ENCODE data around the gene FAM9C.
A peak's percentile ranks its signal among the peaks of the same experiment; 100 is the strongest.

Gene FAM9C

GRCh38 chrX:12988797-12989196, 55.6 kb downstream of the FAM9C start:
- Histone ChIP-seq H3K18ac (ENCODE audit: low read depth in 1 of 2, low read length in 2 of 2) (no peak overlapping the region), H3K27ac (ENCODE audit: low read length, poor library complexity, severe bottlenecking) (peak overlapping the region; percentile 43), H3K79me1 (replicated peaks; ENCODE audit: low read length, poor library complexity, severe bottlenecking) (no peaks in the 10 kb centered on the region), H4K8ac (ENCODE audit: low read length) (no peak overlapping the region), H3K4me1 (ENCODE audit: control insufficient read depth, insufficient read depth, low read depth, low read length) (no peaks in the 10 kb centered on the region), H3K4ac (ENCODE audit: low read depth in 1 of 2, low read length in 2 of 2) (no peak overlapping the region), H3K9ac (ENCODE audit: low read length) (peak overlapping the region; percentile 66), H3K4me2 (ENCODE audit: low read length, poor library complexity, severe bottlenecking) (peak overlapping the region; percentile 16), H4K91ac (ENCODE audit: low read length) (no peak overlapping the region), H2AFZ (ENCODE audit: low read depth, low read length) (no peak overlapping the region), H3K27me3 (ENCODE audit: control insufficient read depth in 1 of 2, insufficient read depth in 1 of 2, low read length in 2 of 2) (peaks cover 0 to 6% of the 10 kb centered on the region in 2 experiments), H3K9me3 (ENCODE audit: control insufficient read depth, low read length) (no peaks in the 10 kb centered on the region), H2AK5ac (ENCODE audit: low read length, severe bottlenecking) (no peak overlapping the region), H2BK12ac (ENCODE audit: low read length in 2 of 2) (no peak overlapping the region), H2BK5ac (ENCODE audit: low read depth, low read length, poor library complexity, severe bottlenecking) (no peak overlapping the region), H2BK120ac (ENCODE audit: low read depth, low read length) (no peak overlapping the region), H3K36me3 (ENCODE audit: control insufficient read depth in 1 of 2, insufficient read depth in 2 of 2, low read depth in 1 of 2, low read length in 2 of 2) (no peaks in the 10 kb centered on the region), H3K14ac (ENCODE audit: low read length in 2 of 2) (no peak overlapping the region), H3K4me3 (ENCODE audit: insufficient read depth in 1 of 2, low read depth in 1 of 2, low read length in 2 of 2) (no peak overlapping the region), H3K23ac (ENCODE audit: low read length in 2 of 2) (no peak overlapping the region), H2BK15ac (ENCODE audit: low read depth, poor library complexity, severe bottlenecking) (no peak overlapping the region)
- WGBS, result 64% methylated on average over 6 of the region's 7 CpGs
- no peak for DNase-seq

GRCh38 chrX:12987900-12988594, 56.4 kb downstream of the FAM9C start:
- WGBS, result 100% methylated on average over 5 of the region's 8 CpGs
- H4K91ac ChIP-seq (ENCODE audit: low read length), result no peak overlapping the region
- peak overlapping the region in 1 of 2 experiments; percentile 62 for H3K18ac ChIP-seq (ENCODE audit: low read depth in 1 of 2, low read length in 2 of 2)
- no peak overlapping the region for H3K4me2 ChIP-seq (ENCODE audit: low read length, poor library complexity, severe bottlenecking)
- H3K27me3 ChIP-seq (ENCODE audit: control insufficient read depth in 1 of 2, insufficient read depth in 1 of 2, low read length in 2 of 2), result peaks cover 0 to 3% of the 10 kb centered on the region in 2 experiments
- H2AK5ac ChIP-seq (ENCODE audit: low read length, severe bottlenecking), result no peak overlapping the region
- H2AFZ ChIP-seq (ENCODE audit: low read depth, low read length), result no peak overlapping the region
- H3K9me3 ChIP-seq (ENCODE audit: control insufficient read depth, low read length), result no peaks in the 10 kb centered on the region
- no peak overlapping the region for H3K9ac ChIP-seq (ENCODE audit: low read length)
- H3K14ac ChIP-seq (ENCODE audit: low read length in 2 of 2), result no peak overlapping the region
- H3K4me3 ChIP-seq (ENCODE audit: insufficient read depth in 1 of 2, low read depth in 1 of 2, low read length in 2 of 2), result no peak overlapping the region
- no peak overlapping the region for H3K23ac ChIP-seq (ENCODE audit: low read length in 2 of 2)
- H3K4me1 ChIP-seq (ENCODE audit: control insufficient read depth, insufficient read depth, low read depth, low read length), result no peaks in the 10 kb centered on the region
- no peak overlapping the region for H2BK15ac ChIP-seq (ENCODE audit: low read depth, poor library complexity, severe bottlenecking)
- H2BK12ac ChIP-seq (ENCODE audit: low read length in 2 of 2), result no peak overlapping the region
- no peak overlapping the region for H3K27ac ChIP-seq (ENCODE audit: low read length, poor library complexity, severe bottlenecking)
- no peak overlapping the region for H3K4ac ChIP-seq (ENCODE audit: low read depth in 1 of 2, low read length in 2 of 2)
- no peaks in the 10 kb centered on the region for H3K79me1 ChIP-seq (replicated peaks; ENCODE audit: low read length, poor library complexity, severe bottlenecking)
- H2BK5ac ChIP-seq (ENCODE audit: low read depth, low read length, poor library complexity, severe bottlenecking), result no peak overlapping the region
- H3K36me3 ChIP-seq (ENCODE audit: control insufficient read depth in 1 of 2, insufficient read depth in 2 of 2, low read depth in 1 of 2, low read length in 2 of 2), result no peaks in the 10 kb centered on the region
- no peak for DNase-seq
- H4K8ac ChIP-seq (ENCODE audit: low read length), result no peak overlapping the region
- no peak overlapping the region for H2BK120ac ChIP-seq (ENCODE audit: low read depth, low read length)

- no peak overlapping the region for H3K18ac ChIP-seq (ENCODE audit: low read depth in 1 of 2, low read length in 2 of 2)
- no peak overlapping the region for H3K9ac ChIP-seq (ENCODE audit: low read length)
- H4K8ac ChIP-seq (ENCODE audit: low read length), result no peak overlapping the region
- no peak overlapping the region for H3K4me2 ChIP-seq (ENCODE audit: low read length, poor library complexity, severe bottlenecking)
- DNase-seq, result no peak
- WGBS, result 80% methylated on average over 2 of the region's 6 CpGs
- no peak overlapping the region for H3K14ac ChIP-seq (ENCODE audit: low read length in 2 of 2)
- H2BK5ac ChIP-seq (ENCODE audit: low read depth, low read length, poor library complexity, severe bottlenecking), result no peak overlapping the region
- H3K27me3 ChIP-seq (ENCODE audit: control insufficient read depth in 1 of 2, insufficient read depth in 1 of 2, low read length in 2 of 2), result peaks cover 0 to 3% of the 10 kb centered on the region in 2 experiments
- no peaks in the 10 kb centered on the region for H3K79me1 ChIP-seq (replicated peaks; ENCODE audit: low read length, poor library complexity, severe bottlenecking)
- no peak overlapping the region for H3K4me3 ChIP-seq (ENCODE audit: insufficient read depth in 1 of 2, low read depth in 1 of 2, low read length in 2 of 2)
- no peaks in the 10 kb centered on the region for H3K4me1 ChIP-seq (ENCODE audit: control insufficient read depth, insufficient read depth, low read depth, low read length)
- H3K27ac ChIP-seq (ENCODE audit: low read length, poor library complexity, severe bottlenecking), result no peak overlapping the region
- no peak overlapping the region for H3K4ac ChIP-seq (ENCODE audit: low read depth in 1 of 2, low read length in 2 of 2)
- H3K23ac ChIP-seq (ENCODE audit: low read length in 2 of 2), result no peak overlapping the region
- no peaks in the 10 kb centered on the region for H3K36me3 ChIP-seq (ENCODE audit: control insufficient read depth in 1 of 2, insufficient read depth in 2 of 2, low read depth in 1 of 2, low read length in 2 of 2)
- H2BK120ac ChIP-seq (ENCODE audit: low read depth, low read length), result no peak overlapping the region
- no peaks in the 10 kb centered on the region for H3K9me3 ChIP-seq (ENCODE audit: control insufficient read depth, low read length)
- no peak overlapping the region for H2AFZ ChIP-seq (ENCODE audit: low read depth, low read length)
- H2AK5ac ChIP-seq (ENCODE audit: low read length, severe bottlenecking), result no peak overlapping the region
- no peak overlapping the region for H2BK15ac ChIP-seq (ENCODE audit: low read depth, poor library complexity, severe bottlenecking)
- H2BK12ac ChIP-seq (ENCODE audit: low read length in 2 of 2), result no peak overlapping the region
- H4K91ac ChIP-seq (ENCODE audit: low read length), result no peak overlapping the region
Observed at GRCh38 chrX:12987340-12987739, 57.1 kb downstream of the FAM9C start.

- Histone ChIP-seq H3K4me3 (ENCODE audit: insufficient read depth in 1 of 2, low read depth in 1 of 2, low read length in 2 of 2) (no peak overlapping the region), H2AK5ac (ENCODE audit: low read length, severe bottlenecking) (no peak overlapping the region), H3K9me3 (ENCODE audit: control insufficient read depth, low read length) (no peaks in the 10 kb centered on the region), H3K4ac (ENCODE audit: low read depth in 1 of 2, low read length in 2 of 2) (no peak overlapping the region), H4K91ac (ENCODE audit: low read length) (no peak overlapping the region), H3K14ac (ENCODE audit: low read length in 2 of 2) (no peak overlapping the region), H3K79me1 (replicated peaks; ENCODE audit: low read length, poor library complexity, severe bottlenecking) (no peaks in the 10 kb centered on the region), H3K27me3 (ENCODE audit: control insufficient read depth in 1 of 2, insufficient read depth in 1 of 2, low read length in 2 of 2) (peaks cover 0 to 3% of the 10 kb centered on the region in 2 experiments), H3K36me3 (ENCODE audit: control insufficient read depth in 1 of 2, insufficient read depth in 2 of 2, low read depth in 1 of 2, low read length in 2 of 2) (no peaks in the 10 kb centered on the region), H3K18ac (ENCODE audit: low read depth in 1 of 2, low read length in 2 of 2) (no peak overlapping the region), H2BK5ac (ENCODE audit: low read depth, low read length, poor library complexity, severe bottlenecking) (no peak overlapping the region), H3K4me2 (ENCODE audit: low read length, poor library complexity, severe bottlenecking) (no peak overlapping the region), H2BK120ac (ENCODE audit: low read depth, low read length) (no peak overlapping the region), H2AFZ (ENCODE audit: low read depth, low read length) (no peak overlapping the region), H3K27ac (ENCODE audit: low read length, poor library complexity, severe bottlenecking) (no peak overlapping the region), H2BK15ac (ENCODE audit: low read depth, poor library complexity, severe bottlenecking) (no peak overlapping the region), H3K23ac (ENCODE audit: low read length in 2 of 2) (no peak overlapping the region), H4K8ac (ENCODE audit: low read length) (no peak overlapping the region), H3K9ac (ENCODE audit: low read length) (no peak overlapping the region), H3K4me1 (ENCODE audit: control insufficient read depth, insufficient read depth, low read depth, low read length) (no peaks in the 10 kb centered on the region), H2BK12ac (ENCODE audit: low read length in 2 of 2) (no peak overlapping the region)
- no peak for DNase-seq
- WGBS, result 100% methylated on average over 2 of the region's 2 CpGs
Observed at GRCh38 chrX:12986886-12987285, 57.5 kb downstream of the FAM9C start.
